B cell (primary cell): Measurements from ENCODE around the gene UNC119.

Experiments used
- EZH2 ChIP-seq: IDR thresholded peaks from 2 replicates; pipeline ENCODE4 v1.6.1; 2012; ENCODE audit warnings: borderline replicate concordance, low read depth, mild to moderate bottlenecking, moderate library complexity, low read length; ENCODE audit not compliant: insufficient read depth, poor library complexity, severe bottlenecking
- TF ChIP-seq, protein P1 (sequence below): fragments of 200-600 bp; IDR thresholded peaks from one replicate; pipeline ENCODE4 v1.8.0; 2022; ENCODE audit warnings: antibody characterized with exemption, mild to moderate bottlenecking

GRCh38 chr17:28515518-28515917, 36.9 kb downstream of the UNC119 start:
- TF ChIP-seq, protein P1, sequence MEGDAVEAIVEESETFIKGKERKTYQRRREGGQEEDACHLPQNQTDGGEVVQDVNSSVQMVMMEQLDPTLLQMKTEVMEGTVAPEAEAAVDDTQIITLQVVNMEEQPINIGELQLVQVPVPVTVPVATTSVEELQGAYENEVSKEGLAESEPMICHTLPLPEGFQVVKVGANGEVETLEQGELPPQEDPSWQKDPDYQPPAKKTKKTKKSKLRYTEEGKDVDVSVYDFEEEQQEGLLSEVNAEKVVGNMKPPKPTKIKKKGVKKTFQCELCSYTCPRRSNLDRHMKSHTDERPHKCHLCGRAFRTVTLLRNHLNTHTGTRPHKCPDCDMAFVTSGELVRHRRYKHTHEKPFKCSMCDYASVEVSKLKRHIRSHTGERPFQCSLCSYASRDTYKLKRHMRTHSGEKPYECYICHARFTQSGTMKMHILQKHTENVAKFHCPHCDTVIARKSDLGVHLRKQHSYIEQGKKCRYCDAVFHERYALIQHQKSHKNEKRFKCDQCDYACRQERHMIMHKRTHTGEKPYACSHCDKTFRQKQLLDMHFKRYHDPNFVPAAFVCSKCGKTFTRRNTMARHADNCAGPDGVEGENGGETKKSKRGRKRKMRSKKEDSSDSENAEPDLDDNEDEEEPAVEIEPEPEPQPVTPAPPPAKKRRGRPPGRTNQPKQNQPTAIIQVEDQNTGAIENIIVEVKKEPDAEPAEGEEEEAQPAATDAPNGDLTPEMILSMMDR = no peak
- TF ChIP-seq EZH2 = no peak
